ENCODE measurements around the gene CYP4V2. TPM values are rescaled to one million over a fixed set of nuclear protein-coding genes. Genes with fewer than 3 reads are reported as not detected.

CYP4V2 gene
- 10 to 100 TPM in 1 of 4 donors, 1 to 10 TPM in 3; 1.4 to 18.1 (median 7.0) TPM for total RNA-seq

GRCh38 chr4:186191200-186192065 lies at the start of gene CYP4V2:
TSS of gene CYP4V2 (plus strand) at chr4:186191567. CDS start at chr4:186191824, 257 bp downstream.
- TF ChIP-seq CTCF (IDR thresholded peaks at IDR 0.05) (peak in 4 of 6 experiments; percentile 10 to 43 (median 24)), POLR2A (IDR thresholded peaks at IDR 0.05) (peak in 2 of 4 donors; percentile 64 to 71)
- WGBS, 2 donors = no CpG with 5 or more reads among the region's 107 CpGs
- H3K9me3 ChIP-seq = no peaks in the 10 kb centered on the region
- peak within 1 kb of the TSS; percentile 71 to 96 (median 83) for H3K4me3 ChIP-seq
- H3K27ac ChIP-seq = peak within 1 kb of the TSS; percentile 84 to 99 (median 95)
- H3K36me3 ChIP-seq = peaks cover 0 to 19% (median 0%) of the 10 kb centered on the region in 3 donors
- intact Hi-C loops (cut with DNase I) = no loop called here
- DNase-seq = peak; percentile 25
- no peaks in the 10 kb centered on the region for H3K27me3 ChIP-seq
- peaks cover 0 to 43% (median 18%) of the 10 kb centered on the region in 3 donors for H3K4me1 ChIP-seq

GRCh38 chr4:186144198-186144945 lies 47.0 kb upstream of the CYP4V2 start:
- TF ChIP-seq CTCF (IDR thresholded peaks at IDR 0.05) = peak in 4 of 6 experiments; percentile 19 to 38 (median 36)
- TF ChIP-seq POLR2A (IDR thresholded peaks at IDR 0.05) = no peak
- Histone ChIP-seq H3K27me3 (peaks cover 0 to 5% (median 0%) of the 10 kb centered on the region in 4 donors), H3K36me3 (no peaks in the 10 kb centered on the region), H3K4me3 (peak overlapping the region; percentile 48 to 73 (median 60)), H3K27ac (peak overlapping the region; percentile 74 to 90 (median 86)), H3K4me1 (peaks cover 0 to 25% (median 3%) of the 10 kb centered on the region in 3 donors), H3K9me3 (no peaks in the 10 kb centered on the region)
- no peak for DNase-seq
- intact Hi-C loops (cut with DNase I) = no loop called here
- WGBS, 2 donors = 0% methylated on average over 10 to 14 of the region's 72 CpGs

GRCh38 chr4:186144946-186145569 lies 46.3 kb upstream of the CYP4V2 start:
- intact Hi-C loops (cut with DNase I) = no loop called here
- no peaks in the 10 kb centered on the region for H3K36me3 ChIP-seq
- TF ChIP-seq POLR2A (IDR thresholded peaks at IDR 0.05) = no peak
- TF ChIP-seq CTCF (IDR thresholded peaks at IDR 0.05) = no peak
- 0% methylated on average over 3 to 4 of the region's 54 CpGs for WGBS, 2 donors
- no peak for DNase-seq
- peaks cover 0 to 5% (median 0%) of the 10 kb centered on the region in 4 donors for H3K27me3 ChIP-seq
- H3K9me3 ChIP-seq = no peaks in the 10 kb centered on the region
- peaks cover 0 to 31% (median 3%) of the 10 kb centered on the region in 3 donors for H3K4me1 ChIP-seq
- H3K27ac ChIP-seq = peak overlapping the region; percentile 74 to 90 (median 86)
- H3K4me3 ChIP-seq = peak overlapping the region; percentile 48 to 73 (median 60)

GRCh38 chr4:186146458-186146857 lies 44.9 kb upstream of the CYP4V2 start:
- H3K9me3 ChIP-seq = no peaks in the 10 kb centered on the region
- H3K4me1 ChIP-seq = peaks cover 0 to 32% (median 3%) of the 10 kb centered on the region in 3 donors
- no peak overlapping the region for H3K4me3 ChIP-seq
- WGBS, 2 donors = 76 to 80% methylated on average over 9 of the region's 9 CpGs
- H3K36me3 ChIP-seq = no peaks in the 10 kb centered on the region
- H3K27me3 ChIP-seq = peaks cover 0 to 5% (median 0%) of the 10 kb centered on the region in 4 donors
- intact Hi-C loops (cut with DNase I) = no loop called here
- no peak overlapping the region for H3K27ac ChIP-seq
- DNase-seq = no peak
- no peak for TF ChIP-seq POLR2A (IDR thresholded peaks at IDR 0.05)
- no peak for TF ChIP-seq CTCF (IDR thresholded peaks at IDR 0.05)

Data from esophagus squamous epithelium (tissue), 5 donors.